ENCODE data around the gene CNTNAP2.

Gene CNTNAP2

GRCh38 chr7:148142660-148143248 lies 2026.2 kb downstream of the CNTNAP2 start:
- no peak for DNase-seq

DNA sequence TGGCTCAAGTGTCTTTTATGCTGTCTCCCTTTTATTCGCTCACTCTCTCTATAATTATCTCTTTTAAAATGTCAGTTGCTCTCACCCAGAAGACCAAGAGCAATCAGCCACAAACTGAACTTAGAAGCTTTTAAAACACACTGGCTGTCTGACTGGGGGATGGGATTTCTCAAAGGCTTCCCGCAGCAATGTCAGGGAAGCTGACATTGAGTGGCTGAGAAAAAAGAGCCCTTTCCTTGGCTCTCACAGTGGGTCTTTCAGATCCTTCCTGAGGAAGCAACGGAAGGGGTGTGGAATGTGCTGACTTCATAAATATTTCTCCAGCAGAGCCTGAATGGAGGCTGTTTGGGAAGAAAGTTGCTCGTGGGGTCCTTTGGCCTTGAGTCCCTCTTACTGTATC lies 2028.2 kb downstream of the CNTNAP2 start:
- DNase-seq, result no peak

GRCh38 chr7:148146346-148146745 lies 2029.7 kb downstream of the CNTNAP2 start:
- DNase-seq, result no peak

DNA sequence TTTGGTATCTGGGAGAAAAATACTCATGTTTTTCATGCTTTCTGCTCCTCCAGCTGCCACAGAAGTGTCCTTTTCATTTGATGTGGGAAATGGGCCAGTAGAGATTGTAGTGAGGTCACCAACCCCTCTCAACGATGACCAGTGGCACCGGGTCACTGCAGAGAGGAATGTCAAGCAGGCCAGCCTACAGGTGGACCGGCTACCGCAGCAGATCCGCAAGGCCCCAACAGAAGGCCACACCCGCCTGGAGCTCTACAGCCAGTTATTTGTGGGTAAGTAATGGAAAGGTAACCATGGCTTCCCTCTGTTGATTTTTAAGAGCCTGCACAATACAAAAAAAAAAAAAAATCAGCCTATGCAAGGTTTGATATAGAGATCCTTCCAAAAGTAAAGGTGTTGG lies 2030.8 kb downstream of the CNTNAP2 start:
- no peak for DNase-seq

GRCh38 chr7:148148456-148148855 lies 2031.9 kb downstream of the CNTNAP2 start:
- no peak for DNase-seq

DNA sequence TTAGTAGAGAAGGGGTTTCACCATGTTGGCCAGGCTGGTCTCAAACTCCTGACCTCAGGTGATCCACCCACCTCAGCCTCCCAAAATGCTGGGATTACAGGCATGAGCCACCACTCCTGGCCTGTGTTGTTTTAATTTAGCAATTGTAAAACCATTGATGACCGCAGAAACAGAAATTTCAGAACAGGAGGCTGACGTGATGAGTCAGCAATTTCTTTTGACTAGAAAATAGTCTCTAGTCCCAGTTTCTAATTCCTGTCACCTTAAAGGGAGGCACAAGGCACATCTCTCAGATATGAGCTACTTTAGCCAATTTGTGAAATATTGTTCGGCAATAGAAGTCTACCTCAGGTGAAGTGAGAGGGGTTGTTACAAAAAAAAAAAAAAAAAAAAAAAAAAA lies 2033.1 kb downstream of the CNTNAP2 start:
- no peak for DNase-seq

DNA sequence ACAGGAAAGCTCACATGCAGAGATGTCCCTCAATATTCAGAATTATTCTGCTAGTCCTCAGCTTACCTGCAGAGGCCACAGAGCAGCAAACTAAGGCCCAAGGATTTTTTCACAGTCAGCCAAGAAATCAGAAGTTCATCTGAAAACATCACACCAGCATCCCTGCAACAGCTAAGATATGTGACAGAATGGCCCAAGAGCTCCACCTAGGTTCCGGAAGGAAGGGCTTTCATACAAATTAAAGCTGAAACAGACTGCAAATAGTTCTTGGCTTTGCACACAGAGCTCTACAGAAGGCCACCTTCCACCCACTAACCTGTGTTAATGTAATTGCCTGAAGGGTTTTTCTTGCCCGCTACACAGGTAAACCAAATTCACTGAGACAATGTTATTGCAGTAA lies 2035.2 kb downstream of the CNTNAP2 start:
- no peak for DNase-seq

- no peak for DNase-seq
Observed at GRCh38 chr7:148153616-148154284, 2037.1 kb downstream of the CNTNAP2 start.

DNA sequence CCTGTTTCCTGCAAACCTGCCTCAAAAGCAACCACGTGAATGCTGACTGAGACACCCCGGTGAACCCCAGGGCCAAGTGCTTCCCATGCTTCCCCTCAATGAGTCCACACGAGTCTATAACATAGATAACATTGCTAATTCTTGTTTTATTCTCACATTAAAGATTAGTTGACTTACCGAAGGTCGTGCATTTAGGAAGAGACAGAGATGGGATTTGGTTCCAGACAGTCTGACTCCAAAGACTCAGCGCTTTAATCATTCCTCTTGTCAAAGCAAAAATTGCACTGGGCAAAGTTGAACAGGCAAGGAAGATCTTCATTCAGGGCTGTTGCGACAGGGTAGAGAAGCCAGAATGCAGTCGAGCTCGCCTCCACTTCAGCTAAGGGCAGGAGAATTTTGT lies 2038.4 kb downstream of the CNTNAP2 start:
- DNase-seq, result no peak

DNA sequence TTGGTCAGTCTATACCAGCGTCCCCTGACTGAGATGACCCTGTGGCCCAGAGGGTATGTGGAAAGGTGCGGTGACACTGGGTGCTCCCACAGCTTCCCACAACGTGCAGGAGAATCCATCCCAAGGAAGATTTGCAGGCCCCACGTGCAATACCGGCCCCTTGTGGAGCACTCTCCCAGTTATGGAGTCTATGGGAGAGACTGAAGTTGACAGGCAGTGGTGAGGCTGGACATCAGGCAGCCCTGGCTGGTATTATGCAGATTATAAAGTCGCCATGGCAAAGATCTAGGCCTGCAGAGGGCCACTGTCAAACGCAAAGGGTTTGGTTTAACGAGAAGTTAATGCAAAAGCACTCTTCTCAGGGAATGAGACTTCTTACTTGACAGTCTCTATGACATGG lies 2039.2 kb downstream of the CNTNAP2 start:
- no peak for DNase-seq

GRCh38 chr7:148156233-148156632 lies 2039.6 kb downstream of the CNTNAP2 start:
- DNase-seq, result no peak

GRCh38 chr7:148159331-148159730 lies 2042.7 kb downstream of the CNTNAP2 start:
- DNase-seq, result no peak

- DNase-seq, result no peak
Observed at GRCh38 chr7:148161776-148162175, 2045.2 kb downstream of the CNTNAP2 start.

GRCh38 chr7:148162808-148163207 lies 2046.2 kb downstream of the CNTNAP2 start:
- DNase-seq, result no peak

DNA sequence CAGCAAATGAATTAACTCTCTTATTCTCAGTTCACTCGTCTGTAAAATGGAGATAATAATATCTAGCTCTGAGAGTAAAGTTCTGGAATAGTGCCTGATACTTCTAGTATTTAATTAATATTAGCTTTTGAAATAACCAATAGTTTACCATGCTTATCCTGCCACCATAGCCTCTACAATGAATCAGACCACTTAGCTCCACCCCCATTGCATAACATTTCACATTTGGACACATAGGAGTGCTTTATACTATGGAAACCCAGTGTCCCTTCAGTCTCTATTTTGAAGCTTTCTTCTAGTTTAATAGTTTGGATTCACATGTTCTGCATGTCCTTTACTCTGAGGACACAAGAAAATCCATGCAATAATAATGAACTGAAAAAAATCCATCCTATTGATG lies 2046.6 kb downstream of the CNTNAP2 start:
- no peak for DNase-seq

- no peak for DNase-seq
Observed at GRCh38 chr7:148172920-148173319, 2056.3 kb downstream of the CNTNAP2 start.

- no peak for DNase-seq
Observed at GRCh38 chr7:148173369-148173768, 2056.8 kb downstream of the CNTNAP2 start.

- no peak for DNase-seq
Observed at GRCh38 chr7:148174376-148174775, 2057.8 kb downstream of the CNTNAP2 start.

DNA sequence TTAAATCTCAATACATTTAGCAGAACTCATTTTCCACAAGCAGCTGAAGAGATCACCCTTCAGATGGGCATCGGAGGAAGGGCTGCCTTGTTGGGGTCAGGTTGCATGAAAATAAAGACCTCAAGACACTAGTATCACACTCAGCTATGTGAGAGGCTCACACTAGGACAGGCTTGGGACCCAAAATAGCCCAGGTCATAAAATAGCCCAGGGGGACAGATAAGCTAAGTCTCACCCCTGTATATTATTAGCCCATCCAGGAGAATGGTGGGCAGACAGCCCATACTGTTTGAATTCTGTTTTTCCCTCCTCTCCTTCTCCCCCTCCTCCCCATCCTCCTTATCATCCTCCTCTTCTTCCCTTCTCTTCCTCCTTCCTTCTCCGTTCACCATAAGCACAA lies 2058.9 kb downstream of the CNTNAP2 start:
- DNase-seq, result no peak

DNA sequence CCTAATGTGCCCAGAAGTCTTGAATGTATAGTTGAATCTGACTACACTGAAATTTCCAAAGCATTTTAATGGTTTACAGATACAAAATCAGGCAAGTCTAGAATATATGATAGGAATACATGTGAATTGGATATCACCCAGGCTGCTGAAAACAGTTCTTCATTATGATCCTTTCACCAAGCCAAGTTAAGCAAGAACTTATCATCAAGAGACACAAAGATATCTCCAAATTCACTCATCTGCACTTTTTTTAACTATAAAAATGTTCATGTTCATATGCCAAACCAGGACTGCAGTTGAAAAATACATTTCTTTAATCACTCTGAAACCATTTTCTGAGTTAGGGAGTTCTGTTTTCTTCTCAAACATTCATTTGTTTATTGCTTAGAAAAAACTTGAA lies 2061.4 kb downstream of the CNTNAP2 start:
- no peak for DNase-seq

GRCh38 chr7:148180075-148180474 lies 2063.5 kb downstream of the CNTNAP2 start:
- DNase-seq, result no peak

GRCh38 chr7:148182264-148182663 lies 2065.7 kb downstream of the CNTNAP2 start:
- DNase-seq, result no peak

- no peak for DNase-seq
Observed at GRCh38 chr7:148185041-148185440, 2068.4 kb downstream of the CNTNAP2 start.

DNA sequence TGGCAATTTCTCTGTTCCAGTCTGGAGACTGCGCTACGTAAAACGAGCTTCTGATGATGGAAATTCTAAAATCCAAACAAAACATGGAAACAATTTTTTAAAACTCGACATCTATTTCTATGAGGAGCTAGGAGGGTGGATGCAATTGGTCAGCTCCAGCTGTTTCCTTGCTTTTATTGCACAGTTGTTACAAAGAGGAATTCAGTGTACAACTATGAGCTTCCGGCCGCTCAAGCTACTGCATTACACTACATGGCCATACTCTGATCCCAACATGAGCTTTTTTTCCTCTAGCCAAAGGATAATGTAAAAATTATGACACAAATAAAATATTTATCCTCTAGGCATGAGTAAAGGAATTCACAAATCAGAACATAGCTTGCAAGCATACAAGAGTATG lies 2070.9 kb downstream of the CNTNAP2 start:
- DNase-seq, result no peak
